Suprapubic skin (tissue), 3 donors: Measurements from ENCODE around the gene NGFR.

Experiments
- CTCF ChIP-seq, 2 donors: fragments of 200-600 bp in 1 of 2; fragments of 450-650 bp in 1 of 2; sonication (generic) in 1 of 2; IDR thresholded peaks; one replicate each; pipeline ENCODE4 v1.5.1; 2016 to 2019; ENCODE audit warnings: antibody characterized with exemption in 2 of 2, mild to moderate bottlenecking in 1 of 2, moderate library complexity in 1 of 2
- POLR2A ChIP-seq, 2 donors: fragments of 450-650 bp; IDR thresholded peaks; one replicate each; pipeline ENCODE4 v1.6.1; 2017; ENCODE audit warnings: antibody characterized with exemption in 2 of 2, mild to moderate bottlenecking in 2 of 2, moderate library complexity in 2 of 2

GRCh38 chr17:49491192-49491769 lies 3.8 kb upstream of the NGFR start:
- TF ChIP-seq POLR2A (IDR thresholded peaks at IDR 0.05) (no peak), CTCF (IDR thresholded peaks at IDR 0.05) (no peak)
